Neural crest cell (in vitro differentiated cells): ENCODE measurements around the gene FHOD1. TPM values are rescaled to one million over a fixed set of nuclear protein-coding genes. Genes with fewer than 3 reads are reported as not detected.

Source experiments
- DNase-seq: peaks from one replicate; pipeline ENCODE4 v3.0.0; 2021; ENCODE audit warnings: low read depth, mixed read lengths, low spot score
- H3K27ac Mint-ChIP-seq: one replicate; pipeline ENCODE4 v1.8.0; 2021; ENCODE audit warnings: mild to moderate bottlenecking, mixed read lengths; ENCODE audit not compliant: unreplicated experiment
- H3K27me3 Mint-ChIP-seq: 2 replicates; pipeline ENCODE4 v1.8.0; 2021; ENCODE audit warnings: low read depth, mild to moderate bottlenecking, mixed read lengths
- H3K36me3 Mint-ChIP-seq: 2 replicates; pipeline ENCODE4 v1.8.0; 2021; ENCODE audit warnings: low read depth, mild to moderate bottlenecking, mixed read lengths
- H3K4me1 Mint-ChIP-seq: 2 replicates; pipeline ENCODE4 v1.8.0; 2021; ENCODE audit warnings: mixed read lengths
- H3K4me3 Mint-ChIP-seq: one replicate; pipeline ENCODE4 v1.8.0; 2021; ENCODE audit warnings: mild to moderate bottlenecking, mixed read lengths
- H3K9me3 Mint-ChIP-seq: 2 replicates; pipeline ENCODE4 v1.8.0; 2021; ENCODE audit warnings: mixed read lengths
- total RNA-seq: library from RNA; stranded (reverse); gene quantifications from 2 replicates; pipeline ENCODE4 v1.2.1, GENCODE V29; 2021
- TF ChIP-seq, protein P1 (sequence below): fragments of 200-600 bp; sonication (generic); conservative IDR thresholded peaks from 2 replicates; pipeline ENCODE4 v1.5.0; 2021; ENCODE audit warnings: antibody characterized with exemption, mild to moderate bottlenecking

The FHOD1 gene
- total RNA-seq, 1 donor from 2014 or later, result 45.5 TPM

DNA sequence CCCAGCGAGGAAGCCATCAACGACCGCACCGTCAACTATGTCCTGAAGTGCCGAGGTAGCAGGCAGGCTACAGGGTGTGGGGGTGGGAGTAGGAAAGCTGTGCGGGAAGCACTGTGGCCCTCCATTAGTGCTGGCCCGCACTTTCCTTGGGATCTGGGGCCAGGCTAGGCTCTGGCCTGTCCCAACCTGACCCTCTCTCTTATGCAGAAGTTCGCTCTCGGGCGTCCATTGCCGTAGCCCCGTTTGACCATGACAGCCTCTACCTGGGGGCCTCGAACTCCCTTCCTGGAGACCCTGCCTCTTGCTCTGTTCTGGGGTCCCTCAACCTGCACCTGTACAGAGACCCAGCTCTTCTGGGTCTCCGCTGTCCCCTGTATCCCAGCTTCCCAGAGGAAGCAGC, 40.7 kb upstream of the FHOD1 start:
- H3K4me3 Mint-ChIP-seq, result no peak overlapping the region
- H3K27me3 Mint-ChIP-seq, result peaks cover 2% of the 10 kb centered on the region
- TF ChIP-seq, protein P1, sequence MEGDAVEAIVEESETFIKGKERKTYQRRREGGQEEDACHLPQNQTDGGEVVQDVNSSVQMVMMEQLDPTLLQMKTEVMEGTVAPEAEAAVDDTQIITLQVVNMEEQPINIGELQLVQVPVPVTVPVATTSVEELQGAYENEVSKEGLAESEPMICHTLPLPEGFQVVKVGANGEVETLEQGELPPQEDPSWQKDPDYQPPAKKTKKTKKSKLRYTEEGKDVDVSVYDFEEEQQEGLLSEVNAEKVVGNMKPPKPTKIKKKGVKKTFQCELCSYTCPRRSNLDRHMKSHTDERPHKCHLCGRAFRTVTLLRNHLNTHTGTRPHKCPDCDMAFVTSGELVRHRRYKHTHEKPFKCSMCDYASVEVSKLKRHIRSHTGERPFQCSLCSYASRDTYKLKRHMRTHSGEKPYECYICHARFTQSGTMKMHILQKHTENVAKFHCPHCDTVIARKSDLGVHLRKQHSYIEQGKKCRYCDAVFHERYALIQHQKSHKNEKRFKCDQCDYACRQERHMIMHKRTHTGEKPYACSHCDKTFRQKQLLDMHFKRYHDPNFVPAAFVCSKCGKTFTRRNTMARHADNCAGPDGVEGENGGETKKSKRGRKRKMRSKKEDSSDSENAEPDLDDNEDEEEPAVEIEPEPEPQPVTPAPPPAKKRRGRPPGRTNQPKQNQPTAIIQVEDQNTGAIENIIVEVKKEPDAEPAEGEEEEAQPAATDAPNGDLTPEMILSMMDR, result no peak
- H3K9me3 Mint-ChIP-seq, result no peaks in the 10 kb centered on the region
- no peak for DNase-seq
- H3K27ac Mint-ChIP-seq, result no peak overlapping the region
- H3K36me3 Mint-ChIP-seq, result no peaks in the 10 kb centered on the region
- no peaks in the 10 kb centered on the region for H3K4me1 Mint-ChIP-seq

- no peaks in the 10 kb centered on the region for H3K4me1 Mint-ChIP-seq
- TF ChIP-seq, protein P1, result no peak
- no peak overlapping the region for H3K4me3 Mint-ChIP-seq
- H3K36me3 Mint-ChIP-seq, result no peaks in the 10 kb centered on the region
- no peaks in the 10 kb centered on the region for H3K9me3 Mint-ChIP-seq
- no peak overlapping the region for H3K27ac Mint-ChIP-seq
- H3K27me3 Mint-ChIP-seq, result no peaks in the 10 kb centered on the region
- DNase-seq, result no peak
These were observed 39.4 kb upstream of the FHOD1 start for GRCh38 chr16:67286441-67287235.

- H3K4me3 Mint-ChIP-seq, result no peak overlapping the region
- DNase-seq, result peak; percentile 26
- H3K27ac Mint-ChIP-seq, result no peak overlapping the region
- H3K4me1 Mint-ChIP-seq, result no peaks in the 10 kb centered on the region
- TF ChIP-seq, protein P1, result peak; percentile 54
- H3K9me3 Mint-ChIP-seq, result no peaks in the 10 kb centered on the region
- H3K36me3 Mint-ChIP-seq, result no peaks in the 10 kb centered on the region
- no peaks in the 10 kb centered on the region for H3K27me3 Mint-ChIP-seq
These were observed 37.7 kb upstream of the FHOD1 start for GRCh38 chr16:67284699-67285646.

- Mint-ChIP-seq H3K4me1 (no peaks in the 10 kb centered on the region), H3K27me3 (no peaks in the 10 kb centered on the region), H3K36me3 (no peaks in the 10 kb centered on the region), H3K4me3 (no peak overlapping the region), H3K9me3 (no peaks in the 10 kb centered on the region), H3K27ac (no peak overlapping the region)
- DNase-seq, result no peak
- TF ChIP-seq, protein P1, result no peak
These were observed 36.7 kb upstream of the FHOD1 start for GRCh38 chr16:67283826-67284555.
